HepG2 (cell line): ENCODE results near the gene ZMYND10. TPM values are rescaled to one million over a fixed set of nuclear protein-coding genes. Genes with fewer than 3 reads are reported as not detected.
A peak's percentile ranks its signal among the peaks of the same experiment; 100 is the strongest.

Source experiments
- ATAC-seq: fragments of 200-7000 bp; cut with Tn5 transposase; 3 replicates; pipeline ENCODE4 v1.9.1; 2020; ENCODE audit warnings: mild to moderate bottlenecking, moderate library complexity
- BruUV-seq: library from RNA; stranded (reverse); fragments of 400-500 nt; replicated peaks from 2 replicates; lab custom pipeline; 2021; lab: Mats Ljungman, UMichigan
- CTCF ChIA-PET: fragments of 300-600 bp; formaldehyde crosslinking; extraction: SDS; loops from one replicate; lab custom pipeline; 2021; ENCODE audit warnings: low total read pairs, inconsistent platforms, low intra/inter-chr PET ratio; lab: Yijun Ruan, JAX
- POLR2A ChIA-PET: fragments of 350-600 bp; sonication (Branson Sonifier 250); formaldehyde crosslinking; loops from one replicate; lab custom pipeline; 2020; ENCODE audit warnings: antibody characterized with exemption, inconsistent platforms; lab: Yijun Ruan, JAX
- DNase-seq: peaks from one replicate; pipeline ENCODE4 v3.0.0-alpha.2; 2015; ENCODE audit warnings: low spot score
- FAIRE-seq: peaks from 3 replicates; lab custom pipeline; 2011; peaks lifted over from hg19 to GRCh38; lab: Jason Lieb, UNC
- H2AFZ ChIP-seq: one replicate; pipeline ENCODE4 v1.6.1; 2011; ENCODE audit warnings: low read length, inconsistent platforms
- H3K27ac ChIP-seq: fragments of 300-600 bp; 3 replicates; pipeline ENCODE4 v1.8.0; 2011; ENCODE audit warnings: mixed run types, mild to moderate bottlenecking, mixed read lengths, low read length, inconsistent platforms; ENCODE audit not compliant: insufficient read depth; ENCODE audit errors: extremely low read length
- H3K27me3 ChIP-seq, 2 experiments: fragments of 200-600 bp in 1 of 2; 2 replicates in 1 of 2; 3 replicates in 1 of 2; pipeline versions ENCODE4 v1.6.0 to v1.8.0; 2011; ENCODE audit warnings: low read length in 2 of 2, mild to moderate bottlenecking in 2 of 2, moderate library complexity in 2 of 2, inconsistent platforms in 1 of 2; ENCODE audit not compliant: insufficient read depth in 2 of 2, control insufficient read depth in 1 of 2
- H3K36me3 ChIP-seq, 2 experiments: fragments of 200-600 bp in 1 of 2; replicated peaks in 1 of 2; 2 replicates in 1 of 2; 3 replicates in 1 of 2; pipeline versions ENCODE4 v1.5.1 to v1.8.0; 2011; ENCODE audit warnings: low read length in 2 of 2, inconsistent platforms in 1 of 2; ENCODE audit not compliant: insufficient read depth in 2 of 2, control insufficient read depth in 1 of 2
- H3K4me1 ChIP-seq: 2 replicates; pipeline ENCODE4 v1.5.1; 2012; ENCODE audit warnings: low read length, inconsistent platforms; ENCODE audit not compliant: insufficient read depth
- H3K4me2 ChIP-seq: 2 replicates; pipeline ENCODE4 v1.6.0; 2011; ENCODE audit warnings: low read depth, low read length, inconsistent platforms
- H3K4me3 ChIP-seq, 3 experiments: fragments of 200-600 bp in 1 of 3; sonication (generic), shearing (Covaris generic) in 1 of 3; replicated peaks in 1 of 3; 2 replicates each; pipeline ENCODE4 v1.5.1; 2011 to 2016; ENCODE audit warnings: low read length in 3 of 3, inconsistent platforms in 2 of 3, low read depth in 2 of 3, mild to moderate bottlenecking in 2 of 3, control low read depth in 1 of 3, mixed read lengths in 1 of 3; ENCODE audit not compliant: insufficient read depth in 1 of 3
- H3K79me2 ChIP-seq: one replicate; pipeline ENCODE4 v1.6.1; 2011; ENCODE audit warnings: low read length, inconsistent platforms; ENCODE audit not compliant: insufficient read depth
- H3K9ac ChIP-seq: 2 replicates; pipeline ENCODE4 v1.6.0; 2011; ENCODE audit warnings: mild to moderate bottlenecking, low read depth, low read length, inconsistent platforms; ENCODE audit not compliant: insufficient read depth
- H3K9me3 ChIP-seq: 2 replicates; pipeline ENCODE4 v1.5.1; 2012; ENCODE audit warnings: mild to moderate bottlenecking, low read length
- H4K20me1 ChIP-seq: 2 replicates; pipeline ENCODE4 v1.6.0; 2011; ENCODE audit warnings: inconsistent platforms, mild to moderate bottlenecking, low read length, moderate library complexity; ENCODE audit not compliant: insufficient read depth
- FOXP4 ChIP-seq: sonication (generic); formaldehyde crosslinking; IDR thresholded peaks from 2 replicates; pipeline ENCODE4 v1.4.0; 2020; ENCODE audit warnings: missing genetic modification reagents
- KMT2B ChIP-seq: IDR thresholded peaks from 2 replicates; pipeline ENCODE4 v1.6.1; 2016; ENCODE audit warnings: missing genetic modification reagents, missing compliant biosample characterization
- MLXIP ChIP-seq: sonication (generic); formaldehyde crosslinking; IDR thresholded peaks from 2 replicates; pipeline ENCODE4 v1.9.0; 2021; ENCODE audit warnings: missing genetic modification reagents, borderline replicate concordance
- MTF1 ChIP-seq: sonication (generic); formaldehyde crosslinking; IDR thresholded peaks from 2 replicates; pipeline ENCODE4 v1.5.0; 2020; ENCODE audit warnings: missing genetic modification reagents
- NFE2L2 ChIP-seq: fragments of 150-350 bp; IDR thresholded peaks from 2 replicates; pipeline ENCODE4 v1.6.1; 2014; ENCODE audit warnings: low read length
- PHF8 ChIP-seq: sonication (generic); formaldehyde crosslinking; IDR thresholded peaks from 2 replicates; pipeline ENCODE4 v1.5.0; 2020; ENCODE audit warnings: missing genetic modification reagents
- RBAK ChIP-seq: sonication (generic); formaldehyde crosslinking; IDR thresholded peaks from 2 replicates; pipeline ENCODE4 v1.5.1; 2020; ENCODE audit warnings: mild to moderate bottlenecking, missing genetic modification reagents
- TEAD3 ChIP-seq: optimal IDR thresholded peaks from 2 replicates; pipeline ENCODE3; 2016; ENCODE audit warnings: borderline replicate concordance
- ZBTB25 ChIP-seq: IDR thresholded peaks from 2 replicates; pipeline ENCODE4 v1.6.1; 2018; ENCODE audit warnings: missing genetic modification reagents
- ZBTB4 ChIP-seq: sonication (generic); formaldehyde crosslinking; IDR thresholded peaks from 2 replicates; pipeline ENCODE4 v1.4.0; 2020; ENCODE audit warnings: missing genetic modification reagents, mild to moderate bottlenecking, borderline replicate concordance
- ZNF17 ChIP-seq: sonication (generic); formaldehyde crosslinking; IDR thresholded peaks from 2 replicates; pipeline ENCODE4 v1.5.0; 2020; ENCODE audit warnings: mild to moderate bottlenecking, missing genetic modification reagents
- ZNF784 ChIP-seq: sonication (generic); formaldehyde crosslinking; IDR thresholded peaks from 2 replicates; pipeline ENCODE4 v1.5.1; 2020; ENCODE audit warnings: missing genetic modification reagents, mild to moderate bottlenecking, borderline replicate concordance
- ZSCAN12 ChIP-seq: sonication (generic); formaldehyde crosslinking; IDR thresholded peaks from 2 replicates; pipeline ENCODE4 v1.9.0; 2021; ENCODE audit warnings: mild to moderate bottlenecking, missing genetic modification reagents
- WGBS: methylation state at CpG from one replicate; pipeline ENCODE4 v1.1.6; 2017; ENCODE audit warnings: low lambda C conversion rate; 5-methylcytosine and 5-hydroxymethylcytosine counted together
- in situ Hi-C: cut with HindIII; loops from 2 replicates; pipeline ENCODE4 v1.10.0; 2017; ENCODE audit warnings: low pct_unique_long_range_greater_than_20kb; ENCODE audit not compliant: extremely low pct_ligation_motif_present
- intact Hi-C: fragments of 100-400 bp; cut with micrococcal nuclease; formaldehyde crosslinking; loops from one replicate; pipeline ENCODE4 v1.10.0; 2022; ENCODE audit not compliant: unreplicated experiment
- polyA plus RNA-seq, 8 experiments: library from polyadenylated mRNA; depleted of rRNA in 3 of 8; stranded (reverse) in 7 of 8; unstranded in 1 of 8; fragments of >200 nt; fragmentation: Illumina TruSeq in 4 of 8; extraction: Trizol in 4 of 8; gene quantifications; 2 replicates each; pipeline versions ENCODE4 v1.2.1 to v1.2.3, GENCODE V29; 2011 to 2016; ENCODE audit warnings: low read depth in 4 of 8, missing spikeins in 1 of 8, mixed read lengths in 1 of 8; ENCODE audit not compliant: insufficient read depth in 1 of 8
- total RNA-seq, 5 experiments: library from RNA; depleted of rRNA; stranded (reverse); fragments of >200 nt; fragmentation: Illumina TruSeq; extraction: Trizol; gene quantifications; 2 replicates each; pipeline ENCODE4 v1.2.3, GENCODE V29; 2016; ENCODE audit warnings: low read depth in 1 of 5

ZMYND10 gene
- total and polyA plus RNA-seq, 2 of the 13 experiments (the other 11 are each of a cell fraction or from before 2014, with no cell fraction given), result 0.60 to 0.74 TPM

- Histone ChIP-seq H3K9me3 (no peaks in the 10 kb centered on the region), H3K36me3 (peaks cover 10 to 19% of the 10 kb centered on the region in 2 experiments; a peak in 4 of 5 replicates), H3K27ac (peak overlapping the region; percentile 85), H2AFZ (no peak overlapping the region), H3K9ac (peak overlapping the region; percentile 95), H4K20me1 (peaks cover 12% of the 10 kb centered on the region), H3K4me2 (peak overlapping the region; percentile 97), H3K27me3 (peaks cover 1 to 2% of the 10 kb centered on the region in 2 experiments; a peak in 1 of 5 replicates), H3K79me2 (peaks cover 46% of the 10 kb centered on the region), H3K4me1 (peaks cover 51% of the 10 kb centered on the region), H3K4me3 (peak overlapping the region; percentile 86 to 89 (median 88))
- ChIA-PET POLR2A (interaction anchor here (0.7 to 4.7 kb wide), 36 partner anchors 9 to 1163 kb away, joined by 3 to 66 read pairs (median 6); partner anchors contain the start of genes C3orf18, CYB561D2, DCAF1 and GNAI2), CTCF (no interaction called here)
- DNase-seq (no peak), FAIRE-seq (peak; percentile 46), ATAC-seq (peak; percentile 18)
- TSS peak; percentile 76 for BruUV-seq
- in situ Hi-C loops (no loop called here), intact Hi-C loops (no loop called here)
- 0% methylated on average over 10 of the region's 31 CpGs for WGBS
- TF ChIP-seq FOXP4 (CRISPR knock-in tag), result peak; percentile 35; the same call in 1 of the 2 replicates
- TF ChIP-seq RBAK (CRISPR knock-in tag), result no peak
- no peak for TF ChIP-seq NFE2L2
- TF ChIP-seq ZSCAN12 (CRISPR knock-in tag), result peak; percentile 66; the same call in 1 of the 2 replicates
- TF ChIP-seq PHF8 (CRISPR knock-in tag), result no peak
- peak; percentile 19; the same call in 1 of the 2 replicates for TF ChIP-seq MLXIP
- TF ChIP-seq MTF1, result 0 out of 2 replicates have a peak, but pooled peaks have one; percentile 17
- 0 out of 2 replicates have a peak, but pooled peaks have one; percentile 4 for TF ChIP-seq ZBTB4
- TF ChIP-seq ZBTB25, result no peak
- no peak for TF ChIP-seq KMT2B (CRISPR knock-in tag)
- TF ChIP-seq ZNF784 (CRISPR knock-in tag), result no peak
- no peak for TF ChIP-seq ZNF17 (CRISPR knock-in tag)
- peak; percentile 27 for TF ChIP-seq TEAD3 (CRISPR knock-in tag)
Observed at GRCh38 chr3:50336452-50337174, 8.9 kb downstream of the ZMYND10 start.
